HUES48 (cell line): ENCODE results near the gene FCHSD2.

Source experiments
- H3K27ac ChIP-seq: one replicate; pipeline ENCODE4 v1.7.0; 2013; ENCODE audit warnings: low read depth, low read length, inconsistent platforms
- H3K27me3 ChIP-seq: 2 replicates; pipeline ENCODE4 v1.6.1; 2013; ENCODE audit warnings: mild to moderate bottlenecking, low read length; ENCODE audit not compliant: control insufficient read depth, insufficient read depth
- H3K36me3 ChIP-seq: 2 replicates; pipeline ENCODE4 v1.6.1; 2013; ENCODE audit warnings: low read length; ENCODE audit not compliant: control insufficient read depth, insufficient read depth
- H3K4me1 ChIP-seq: 2 replicates; pipeline ENCODE4 v1.6.1; 2013; ENCODE audit warnings: mild to moderate bottlenecking, low read length; ENCODE audit not compliant: control insufficient read depth, insufficient read depth
- H3K4me3 ChIP-seq: 2 replicates; pipeline ENCODE4 v1.5.1; 2013; ENCODE audit warnings: mild to moderate bottlenecking, low read depth, low read length
- H3K9ac ChIP-seq: 2 replicates; pipeline ENCODE4 v1.6.1; 2013; ENCODE audit warnings: mild to moderate bottlenecking, low read depth, low read length, moderate library complexity
- H3K9me3 ChIP-seq: 2 replicates; pipeline ENCODE4 v1.6.1; 2013; ENCODE audit warnings: low read length; ENCODE audit not compliant: control insufficient read depth, insufficient read depth

Gene FCHSD2

DNA sequence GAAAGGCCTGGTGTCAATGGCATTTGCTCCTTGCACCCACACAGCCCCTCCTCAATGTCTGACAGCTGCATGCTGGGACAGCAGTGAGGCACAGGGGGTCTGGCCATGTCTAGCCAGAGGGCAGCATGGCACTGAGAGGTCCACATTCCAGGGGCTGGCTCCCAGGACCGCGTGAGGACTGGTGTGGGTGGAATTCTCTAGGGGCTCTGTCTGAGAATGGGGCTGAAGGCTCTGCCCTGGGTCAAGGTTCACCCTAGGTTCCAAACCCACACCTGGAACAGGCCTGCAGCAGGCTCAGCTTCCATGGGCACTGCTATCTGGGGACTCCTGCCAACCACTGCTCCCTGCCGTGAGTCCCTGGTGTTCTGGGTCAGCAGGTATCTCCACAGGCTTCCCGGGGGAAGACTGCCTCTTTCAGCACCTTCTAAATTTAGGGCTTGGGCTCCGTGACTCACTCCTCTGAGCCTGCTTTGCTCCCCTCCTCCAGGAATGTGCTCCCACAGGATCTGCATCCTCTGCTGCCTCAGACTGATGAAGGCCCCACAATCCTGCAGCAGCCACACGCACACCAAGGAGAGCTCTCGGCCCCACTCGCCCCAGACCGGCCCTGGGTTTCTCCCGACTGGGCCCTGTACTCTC, 352.5 kb downstream of the FCHSD2 start:
- no peak overlapping the region for H3K4me3 ChIP-seq
- no peaks in the 10 kb centered on the region for H3K9me3 ChIP-seq
- H3K27me3 ChIP-seq, result no peaks in the 10 kb centered on the region
- H3K27ac ChIP-seq, result no peak overlapping the region
- H3K9ac ChIP-seq, result no peak overlapping the region
- H3K4me1 ChIP-seq, result peaks cover 12% of the 10 kb centered on the region
- H3K36me3 ChIP-seq, result no peaks in the 10 kb centered on the region

DNA sequence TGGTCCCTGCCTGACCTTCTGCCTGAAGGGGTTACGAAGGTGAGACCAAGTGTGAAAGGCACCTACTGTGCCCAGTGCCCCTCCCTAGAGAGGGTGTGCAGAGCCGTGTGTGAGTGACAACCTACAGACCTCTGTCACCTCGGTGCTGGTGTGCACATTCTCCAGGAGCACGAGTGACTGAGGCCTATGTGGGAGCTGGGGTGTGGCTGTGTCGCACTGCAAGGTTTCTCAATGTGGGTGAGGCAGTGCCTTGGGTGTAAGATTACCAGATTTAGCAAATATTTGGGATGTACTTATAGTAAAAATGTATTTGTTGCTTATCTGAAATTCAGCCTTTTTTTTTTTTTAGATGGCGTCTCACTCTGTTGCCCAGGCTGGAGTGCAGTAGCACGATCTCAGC, 353.9 kb downstream of the FCHSD2 start:
- Histone ChIP-seq H3K9ac (no peak overlapping the region), H3K36me3 (no peaks in the 10 kb centered on the region), H3K9me3 (no peaks in the 10 kb centered on the region), H3K27ac (no peak overlapping the region), H3K4me1 (peaks cover 10% of the 10 kb centered on the region), H3K4me3 (no peak overlapping the region), H3K27me3 (no peaks in the 10 kb centered on the region)

DNA sequence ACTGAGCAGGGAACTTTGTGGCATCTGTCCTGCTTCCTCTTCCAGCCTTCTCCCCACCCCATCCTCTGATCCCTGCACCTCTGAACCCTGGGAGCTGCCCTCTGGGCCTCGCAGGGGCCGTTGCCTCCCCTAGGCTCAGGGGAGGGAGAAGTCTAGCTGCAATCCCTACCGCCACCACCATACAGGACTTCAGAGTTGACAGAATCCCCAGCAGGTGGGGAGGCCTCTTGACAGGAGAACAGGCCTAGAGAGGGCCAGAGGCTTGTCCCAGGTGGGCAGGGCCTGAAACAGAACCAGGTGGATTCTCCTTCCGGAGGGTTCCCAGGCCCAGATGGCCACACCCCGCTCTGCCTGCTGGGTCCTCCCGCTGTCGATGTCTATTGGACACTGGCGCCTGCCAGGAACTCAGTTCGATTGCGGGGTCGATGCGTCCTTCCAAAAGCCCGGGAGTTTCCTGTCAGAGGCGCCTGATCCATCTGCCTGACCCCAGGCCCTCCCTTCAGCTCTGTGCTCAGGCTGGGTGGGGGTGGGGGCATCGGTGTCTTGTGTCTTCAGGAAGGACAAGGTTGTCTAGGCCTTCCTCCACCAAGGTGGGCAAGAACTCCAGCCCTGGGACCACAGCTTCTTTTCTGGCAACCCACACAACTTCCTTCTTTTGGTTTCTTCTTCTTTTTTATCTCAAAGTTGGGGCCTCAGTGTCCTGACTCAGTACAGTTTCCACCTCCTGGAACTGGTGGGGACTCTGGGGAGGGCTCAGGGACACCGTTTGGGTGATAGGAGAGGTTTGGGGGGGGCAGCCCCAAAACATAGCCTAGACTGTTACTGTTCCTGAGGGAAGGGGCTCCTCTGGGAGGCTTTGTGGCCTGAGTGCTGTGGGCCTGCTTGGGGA, 354.7 kb downstream of the FCHSD2 start:
- Histone ChIP-seq H3K36me3 (no peaks in the 10 kb centered on the region), H3K4me3 (no peak overlapping the region), H3K4me1 (peaks cover 5% of the 10 kb centered on the region), H3K27ac (no peak overlapping the region), H3K9ac (no peak overlapping the region), H3K9me3 (no peaks in the 10 kb centered on the region), H3K27me3 (no peaks in the 10 kb centered on the region)
